OCI-LY3 (cell line): ENCODE results near the gene AHCYL1.

ENCODE experiments used
- H2AFZ ChIP-seq: fragments of 200-600, 300-600 bp; shearing (Covaris generic); 2 replicates; pipeline ENCODE4 v1.6.0; 2014; ENCODE audit warnings: antibody characterized with exemption, low read depth, low read length
- H3K27ac ChIP-seq: fragments of 200-600, 300-600 bp; sonication (generic); 2 replicates; pipeline ENCODE4 v1.5.1; 2014; ENCODE audit warnings: mild to moderate bottlenecking, low read length, moderate library complexity, mixed read lengths
- H3K27me3 ChIP-seq: fragments of 200-600, 300-600 bp; sonication (generic); 2 replicates; pipeline ENCODE4 v1.6.1; 2014; ENCODE audit warnings: low read depth, low read length, mixed read lengths
- H3K36me3 ChIP-seq: fragments of 200-600, 300-600 bp; sonication (generic); replicated peaks from 2 replicates; pipeline ENCODE3; 2014; ENCODE audit warnings: low read depth, low read length, mixed read lengths
- H3K4me1 ChIP-seq: fragments of 300-600, 200-600 bp; sonication (generic); 2 replicates; pipeline ENCODE4 v1.6.1; 2014; ENCODE audit warnings: low read length, mixed read lengths
- H3K4me2 ChIP-seq: fragments of 200-600, 300-600 bp; sonication (generic); 2 replicates; pipeline ENCODE4 v1.6.1; 2014; ENCODE audit warnings: low read length, mixed read lengths
- H3K4me3 ChIP-seq: fragments of 300-600, 200-600 bp; sonication (generic); 2 replicates; pipeline ENCODE4 v1.5.1; 2014; ENCODE audit warnings: antibody characterized with exemption, mild to moderate bottlenecking, low read length, moderate library complexity
- H3K79me2 ChIP-seq: fragments of 300-600, 200-600 bp; shearing (Covaris generic); 2 replicates; pipeline ENCODE4 v1.6.1; 2014; ENCODE audit warnings: mild to moderate bottlenecking, low read length, mixed read lengths
- H3K9ac ChIP-seq: fragments of 300-600, 200-600 bp; shearing (Covaris generic); 2 replicates; pipeline ENCODE4 v1.6.0; 2014; ENCODE audit warnings: mild to moderate bottlenecking, low read length, moderate library complexity
- H3K9me3 ChIP-seq: fragments of 200-600, 300-600 bp; shearing (Covaris generic); 2 replicates; pipeline ENCODE4 v1.6.1; 2014; ENCODE audit warnings: low read length, mixed read lengths; ENCODE audit not compliant: insufficient read depth
- H4K20me1 ChIP-seq: fragments of 200-600, 300-600 bp; sonication (generic); 2 replicates; pipeline ENCODE4 v1.6.1; 2016; ENCODE audit warnings: low read length, mixed read lengths; ENCODE audit not compliant: insufficient read depth
- CTCF ChIP-seq: fragments of 200-600, 300-600 bp; sonication (generic); IDR thresholded peaks from 2 replicates; pipeline ENCODE4 v1.5.1; 2014; ENCODE audit warnings: antibody characterized with exemption, low read length, low read depth
- EZH2phosphoT487 ChIP-seq: fragments of 200-600 bp; shearing (Covaris generic); IDR thresholded peaks from 2 replicates; pipeline ENCODE4 v1.6.1; 2018; ENCODE audit warnings: antibody characterized with exemption, mixed run types, low read depth

AHCYL1 gene

GRCh38 chr1:110056285-110056683 lies 71.7 kb downstream of the AHCYL1 start:
- no peaks in the 10 kb centered on the region for H3K9me3 ChIP-seq
- no peak overlapping the region for H2AFZ ChIP-seq
- no peak overlapping the region for H3K4me3 ChIP-seq
- TF ChIP-seq EZH2phosphoT487 (no peak), CTCF (no peak)
- no peak overlapping the region for H3K27ac ChIP-seq
- peaks cover 18% of the 10 kb centered on the region for H3K36me3 ChIP-seq
- no peak overlapping the region for H3K9ac ChIP-seq
- no peak overlapping the region for H3K4me2 ChIP-seq
- H3K79me2 ChIP-seq, result no peaks in the 10 kb centered on the region
- no peaks in the 10 kb centered on the region for H3K27me3 ChIP-seq
- H4K20me1 ChIP-seq, result no peaks in the 10 kb centered on the region
- no peaks in the 10 kb centered on the region for H3K4me1 ChIP-seq

GRCh38 chr1:110056776-110057175 lies 72.2 kb downstream of the AHCYL1 start:
- Histone ChIP-seq H3K9me3 (no peaks in the 10 kb centered on the region), H3K9ac (no peak overlapping the region), H3K36me3 (peaks cover 18% of the 10 kb centered on the region), H3K79me2 (no peaks in the 10 kb centered on the region), H2AFZ (no peak overlapping the region), H4K20me1 (no peaks in the 10 kb centered on the region), H3K4me2 (no peak overlapping the region), H3K27me3 (no peaks in the 10 kb centered on the region), H3K4me3 (no peak overlapping the region), H3K4me1 (no peaks in the 10 kb centered on the region), H3K27ac (no peak overlapping the region)
- TF ChIP-seq EZH2phosphoT487 (no peak), CTCF (no peak)

DNA sequence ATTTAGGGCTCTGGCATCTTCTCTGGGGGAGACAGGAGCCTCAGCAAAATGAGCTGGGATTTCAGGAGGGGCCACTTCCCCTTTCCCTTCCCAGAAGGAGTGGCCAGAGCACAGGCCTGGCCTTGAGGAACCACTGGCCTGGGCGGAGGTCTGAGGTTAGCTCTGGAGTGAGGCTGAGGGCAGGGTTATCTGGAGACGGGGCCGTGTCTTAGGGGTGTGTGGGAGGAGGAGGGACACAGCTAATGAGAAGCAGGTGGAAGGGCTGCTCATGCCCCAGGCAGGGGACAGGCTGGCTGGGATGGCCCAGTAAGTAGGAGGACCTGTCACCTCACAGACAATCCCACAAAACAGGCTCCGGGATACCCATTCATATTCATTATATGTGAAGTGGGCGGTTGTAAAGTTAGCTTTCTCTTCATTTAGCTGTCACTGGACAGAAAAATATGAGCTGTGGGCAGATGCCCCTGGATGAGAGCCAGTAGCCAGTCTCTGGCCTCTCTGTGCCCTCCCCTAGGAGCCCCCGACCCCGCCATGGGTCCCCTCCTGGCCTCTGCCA lies 73.5 kb downstream of the AHCYL1 start:
- H3K9me3 ChIP-seq, result no peaks in the 10 kb centered on the region
- H3K9ac ChIP-seq, result no peak overlapping the region

GRCh38 chr1:110058591-110058990 lies 74.0 kb downstream of the AHCYL1 start:
- Histone ChIP-seq H3K9me3 (no peaks in the 10 kb centered on the region), H3K36me3 (peaks cover 14% of the 10 kb centered on the region), H3K27me3 (no peaks in the 10 kb centered on the region), H3K79me2 (no peaks in the 10 kb centered on the region), H4K20me1 (no peaks in the 10 kb centered on the region), H2AFZ (no peak overlapping the region), H3K9ac (no peak overlapping the region), H3K4me1 (no peaks in the 10 kb centered on the region), H3K27ac (no peak overlapping the region), H3K4me3 (no peak overlapping the region), H3K4me2 (no peak overlapping the region)
- TF ChIP-seq EZH2phosphoT487, result no peak
- TF ChIP-seq CTCF, result no peak

More for the DNA sequence above, 73.5 kb downstream of the AHCYL1 start:
- Histone ChIP-seq H3K4me2 (no peak overlapping the region), H2AFZ (no peak overlapping the region), H3K36me3 (peaks cover 18% of the 10 kb centered on the region), H3K79me2 (no peaks in the 10 kb centered on the region), H3K4me1 (no peaks in the 10 kb centered on the region), H4K20me1 (no peaks in the 10 kb centered on the region), H3K27me3 (no peaks in the 10 kb centered on the region), H3K4me3 (no peak overlapping the region), H3K27ac (no peak overlapping the region)
- TF ChIP-seq EZH2phosphoT487 (no peak), CTCF (no peak)
